ENCODE measurements around the gene VIT.
"Not testable (repeated sequence)": the region's sequence is repeated elsewhere in the genome, so short reads cannot be mapped to it uniquely, and the experiment has no call there.

The VIT gene

DNA sequence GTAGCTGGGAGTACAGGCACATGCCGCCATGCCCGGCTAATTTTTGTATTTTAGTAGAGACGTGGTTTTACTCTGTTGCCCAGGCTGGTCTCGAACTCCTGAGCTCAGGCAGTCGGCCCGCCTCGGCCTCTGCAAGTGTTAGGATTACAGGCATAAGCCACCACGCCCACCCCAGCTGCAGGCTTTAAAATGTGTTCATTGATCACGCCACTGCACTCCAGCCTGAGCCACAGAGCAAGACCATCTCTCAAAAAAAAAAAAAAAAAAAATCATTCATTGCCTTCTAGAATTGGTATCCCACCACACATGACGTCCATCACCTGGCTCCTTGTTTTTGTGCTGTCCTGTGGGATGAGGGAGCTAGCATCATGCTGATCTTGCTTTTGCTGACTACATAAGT is 127.4 kb downstream of the VIT start:
- FAIRE-seq (no peak), DNase-seq (ENCODE audit: insufficient read length, low spot score) (no peak)
- TF ChIP-seq POLR2A (IDR thresholded peaks at IDR 0.05; ENCODE audit: low read depth, low read length) (no peak), SPI1 (IDR thresholded peaks at IDR 0.05; ENCODE audit: low read depth, low read length) (no peak)

DNA sequence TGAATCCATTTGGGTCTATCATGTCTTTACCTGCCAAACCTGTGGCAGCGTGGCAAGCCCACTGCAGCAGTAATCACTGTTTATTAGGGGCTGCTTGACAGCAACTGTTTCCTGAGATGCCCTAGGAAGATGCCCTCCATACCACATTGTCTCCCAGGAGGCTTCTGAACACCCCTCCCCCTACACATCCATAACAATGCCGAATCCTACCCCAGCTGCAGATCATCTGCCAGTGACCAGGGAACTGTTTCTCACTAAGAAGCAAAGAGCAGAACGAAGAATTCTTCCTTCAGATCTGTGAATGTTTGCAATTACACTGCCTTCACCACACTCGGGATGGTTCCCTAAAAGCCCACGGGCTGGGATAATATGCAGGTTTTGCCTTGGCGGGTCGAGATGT is 127.8 kb downstream of the VIT start:
- no peak for DNase-seq (ENCODE audit: insufficient read length, low spot score)
- FAIRE-seq: no peak

DNA sequence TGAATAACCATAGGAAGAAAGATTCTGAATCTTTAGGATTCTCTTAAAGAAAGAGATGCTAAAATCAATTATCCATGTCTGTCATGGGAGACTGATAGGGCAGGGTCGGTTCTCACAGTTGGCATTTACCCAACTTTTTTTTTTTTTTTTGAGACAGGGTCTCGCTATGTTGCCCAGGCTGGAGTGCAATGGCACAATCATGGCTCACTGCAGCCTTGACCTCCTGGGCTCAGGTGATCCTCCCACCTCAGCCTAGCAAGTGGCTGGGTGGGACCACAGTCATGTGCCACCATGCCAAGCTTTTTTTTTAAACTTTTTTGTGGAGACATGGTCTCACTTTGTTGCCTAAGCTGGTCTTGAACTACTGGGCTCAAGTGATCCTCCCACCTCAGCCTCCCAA is 128.2 kb downstream of the VIT start:
- not testable (repeated sequence) for DNase-seq (ENCODE audit: insufficient read length, low spot score); FAIRE-seq

More for the DNA sequence above, 127.8 kb downstream of the VIT start:
- TF ChIP-seq POU2F2 (IDR thresholded peaks at IDR 0.05; ENCODE audit: low read depth, low read length) (no peak), SPI1 (IDR thresholded peaks at IDR 0.05; ENCODE audit: low read depth, low read length) (no peak), POLR2A (IDR thresholded peaks at IDR 0.05; ENCODE audit: low read depth, low read length) (no peak), POLR2AphosphoS5 (IDR thresholded peaks at IDR 0.05; ENCODE audit: low read depth, low read length) (no peak), TAF1 (IDR thresholded peaks at IDR 0.05; ENCODE audit: low read depth, low read length) (no peak), PAX5 (IDR thresholded peaks at IDR 0.05; ENCODE audit: insufficient read depth, low read length, severe bottlenecking) (no peak)

DNA sequence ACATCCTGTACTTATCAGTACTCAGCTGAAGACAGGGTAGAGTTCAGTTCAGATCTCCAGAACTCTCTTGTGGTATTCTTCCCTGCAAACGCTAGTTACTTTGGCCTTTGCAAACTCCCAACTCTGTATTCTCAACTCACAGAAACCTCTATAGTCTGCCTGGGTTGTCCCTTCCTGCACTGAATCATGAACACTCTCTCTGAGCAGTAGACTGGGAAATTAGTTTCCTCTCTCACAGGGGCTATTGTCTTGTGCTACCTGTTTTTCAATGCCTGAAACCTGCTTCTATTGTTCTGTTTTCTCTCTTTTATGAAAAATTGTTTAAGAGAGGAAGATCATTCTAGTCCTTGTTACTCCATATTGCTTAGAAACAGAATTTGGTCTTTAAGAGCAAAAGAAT is 134.7 kb downstream of the VIT start:
- no peak for DNase-seq (ENCODE audit: insufficient read length, low spot score)
- TF ChIP-seq POU2F2 (IDR thresholded peaks at IDR 0.05; ENCODE audit: low read depth, low read length) (no peak), POLR2AphosphoS5 (IDR thresholded peaks at IDR 0.05; ENCODE audit: low read depth, low read length) (no peak), PAX5 (IDR thresholded peaks at IDR 0.05; ENCODE audit: insufficient read depth, low read length, severe bottlenecking) (no peak), SPI1 (IDR thresholded peaks at IDR 0.05; ENCODE audit: low read depth, low read length) (no peak), TAF1 (IDR thresholded peaks at IDR 0.05; ENCODE audit: low read depth, low read length) (no peak), POLR2A (IDR thresholded peaks at IDR 0.05; ENCODE audit: low read depth, low read length) (no peak)
- FAIRE-seq: no peak

DNA sequence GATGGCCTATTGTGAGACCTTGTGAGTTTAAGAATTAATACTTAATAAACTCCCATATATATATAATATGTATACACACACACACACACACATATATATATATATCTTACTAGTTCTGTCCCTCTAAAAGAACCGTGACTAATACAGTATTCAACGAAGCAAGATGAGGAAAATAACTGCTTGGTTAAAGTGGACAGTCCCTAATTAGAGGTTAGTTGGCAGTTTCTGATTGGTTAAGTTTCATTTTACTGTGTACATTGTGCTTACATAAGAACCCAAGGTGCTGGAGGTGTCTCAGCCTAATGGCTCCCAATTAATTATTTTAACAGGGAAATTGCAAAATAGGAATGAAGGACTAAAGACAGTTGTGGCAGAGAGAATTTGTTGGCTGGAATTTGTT is 137.7 kb downstream of the VIT start:
- TF ChIP-seq POLR2AphosphoS5 (IDR thresholded peaks at IDR 0.05; ENCODE audit: low read depth, low read length) (no peak), TAF1 (IDR thresholded peaks at IDR 0.05; ENCODE audit: low read depth, low read length) (no peak)
- DNase-seq (ENCODE audit: insufficient read length, low spot score) (no peak), FAIRE-seq (no peak)

DNA sequence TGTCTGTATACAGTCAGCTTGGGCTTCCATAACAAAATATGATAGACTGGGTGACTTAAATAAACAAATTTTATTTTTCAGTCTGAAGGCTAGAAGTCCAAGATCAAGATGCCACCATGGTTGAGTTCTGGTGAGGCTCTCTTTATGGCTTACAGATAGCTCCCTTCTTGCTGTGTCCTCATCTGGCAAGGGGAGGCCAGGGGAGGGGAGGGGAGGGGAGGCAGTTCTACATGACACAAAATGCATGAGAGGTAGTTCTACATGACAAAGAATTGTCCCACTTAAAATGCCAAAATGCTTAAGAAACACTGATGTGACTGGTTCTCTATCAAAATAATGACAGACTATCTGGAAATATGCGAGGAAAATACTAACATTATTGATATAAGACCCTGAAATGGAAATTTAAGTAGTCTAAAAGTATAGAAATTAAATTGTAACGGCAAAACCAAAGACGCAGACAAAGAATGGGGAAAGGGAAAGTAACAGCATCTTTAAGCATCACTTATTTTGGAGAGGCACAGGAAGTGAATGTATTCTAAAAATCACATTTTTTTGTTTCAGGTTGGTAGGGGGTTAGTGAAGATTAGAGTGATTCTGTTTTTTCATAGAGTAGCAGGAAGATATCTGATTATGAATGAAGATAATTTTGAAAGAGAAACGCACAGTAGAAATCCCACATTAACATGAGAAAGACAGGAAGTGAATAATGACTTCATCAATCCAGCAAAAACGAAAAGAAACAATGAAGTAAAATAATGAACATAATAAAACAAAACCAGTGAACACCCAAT is 138.4 kb downstream of the VIT start:
- FAIRE-seq (no peak), DNase-seq (ENCODE audit: insufficient read length, low spot score) (no peak)
- TF ChIP-seq POU2F2 (IDR thresholded peaks at IDR 0.05; ENCODE audit: low read depth, low read length): no peak
- no peak for TF ChIP-seq POLR2A (IDR thresholded peaks at IDR 0.05; ENCODE audit: low read depth, low read length)
- no peak for TF ChIP-seq TAF1 (IDR thresholded peaks at IDR 0.05; ENCODE audit: low read depth, low read length)
- no peak for TF ChIP-seq POLR2AphosphoS5 (IDR thresholded peaks at IDR 0.05; ENCODE audit: low read depth, low read length)
- TF ChIP-seq SPI1 (IDR thresholded peaks at IDR 0.05; ENCODE audit: low read depth, low read length): no peak
- TF ChIP-seq PAX5 (IDR thresholded peaks at IDR 0.05; ENCODE audit: insufficient read depth, low read length, severe bottlenecking): no peak

DNA sequence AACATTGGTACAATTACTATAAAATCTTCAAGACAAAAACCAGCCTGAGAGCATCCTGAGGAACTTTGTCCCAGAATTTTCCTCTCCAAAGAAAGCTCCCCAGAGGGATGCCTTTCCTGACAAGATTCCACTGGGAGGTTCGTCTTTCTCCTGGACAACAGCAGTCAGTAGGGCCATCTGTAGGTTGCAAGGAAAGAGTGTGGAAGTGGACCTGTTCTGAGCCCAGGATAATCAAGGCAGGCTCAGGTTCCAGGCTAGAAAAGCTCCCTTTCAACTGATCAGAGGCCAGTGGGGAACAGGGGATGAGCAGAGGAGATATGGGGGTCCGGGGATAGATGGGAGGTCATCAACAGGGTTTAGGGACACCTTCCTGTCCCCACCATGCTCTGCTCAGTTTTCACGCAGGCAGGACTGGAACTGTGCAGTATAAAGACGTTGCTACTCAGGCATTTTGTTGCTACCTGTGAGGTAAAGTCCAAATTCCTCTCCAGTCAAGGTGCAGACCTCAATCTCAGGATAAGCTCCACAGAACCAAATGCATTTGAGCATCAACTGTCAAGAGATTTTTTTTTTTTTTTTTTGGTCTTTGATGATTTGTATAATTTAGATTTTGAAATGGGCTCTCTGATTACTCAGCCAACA is 143.6 kb downstream of the VIT start:
- no peak for TF ChIP-seq PAX5 (IDR thresholded peaks at IDR 0.05; ENCODE audit: insufficient read depth, low read length, severe bottlenecking)
- no peak for TF ChIP-seq POLR2A (IDR thresholded peaks at IDR 0.05; ENCODE audit: low read depth, low read length)
- TF ChIP-seq POLR2AphosphoS5 (IDR thresholded peaks at IDR 0.05; ENCODE audit: low read depth, low read length): no peak
- TF ChIP-seq TAF1 (IDR thresholded peaks at IDR 0.05; ENCODE audit: low read depth, low read length): no peak
- no peak for TF ChIP-seq POU2F2 (IDR thresholded peaks at IDR 0.05; ENCODE audit: low read depth, low read length)
- no peak for TF ChIP-seq SPI1 (IDR thresholded peaks at IDR 0.05; ENCODE audit: low read depth, low read length)
- no peak for FAIRE-seq
- no peak for DNase-seq (ENCODE audit: insufficient read length, low spot score)

DNA sequence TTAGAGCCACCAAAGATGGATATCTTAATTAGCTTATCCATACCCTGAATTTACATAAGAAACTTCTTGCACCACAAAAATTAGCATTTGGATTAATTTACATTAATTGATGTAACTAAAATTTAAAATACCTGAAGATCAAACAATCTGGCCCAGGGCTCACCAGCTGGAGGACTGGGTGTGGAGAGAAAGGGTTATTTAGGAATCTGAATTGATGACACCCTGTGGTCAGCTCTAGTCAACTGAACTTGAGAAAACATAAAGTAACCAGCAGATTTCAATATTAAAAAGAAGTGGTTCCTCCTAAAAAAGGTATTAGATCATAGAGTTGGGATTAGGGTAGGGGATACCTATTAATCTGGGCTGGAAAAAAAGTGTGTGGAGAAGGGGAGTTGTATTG is 147.3 kb downstream of the VIT start:
- TF ChIP-seq POU2F2 (IDR thresholded peaks at IDR 0.05; ENCODE audit: low read depth, low read length) (no peak), TAF1 (IDR thresholded peaks at IDR 0.05; ENCODE audit: low read depth, low read length) (no peak), PAX5 (IDR thresholded peaks at IDR 0.05; ENCODE audit: insufficient read depth, low read length, severe bottlenecking) (no peak), SPI1 (IDR thresholded peaks at IDR 0.05; ENCODE audit: low read depth, low read length) (no peak), POLR2AphosphoS5 (IDR thresholded peaks at IDR 0.05; ENCODE audit: low read depth, low read length) (no peak), POLR2A (IDR thresholded peaks at IDR 0.05; ENCODE audit: low read depth, low read length) (no peak)
- DNase-seq (ENCODE audit: insufficient read length, low spot score) (no peak), FAIRE-seq (no peak)

DNA sequence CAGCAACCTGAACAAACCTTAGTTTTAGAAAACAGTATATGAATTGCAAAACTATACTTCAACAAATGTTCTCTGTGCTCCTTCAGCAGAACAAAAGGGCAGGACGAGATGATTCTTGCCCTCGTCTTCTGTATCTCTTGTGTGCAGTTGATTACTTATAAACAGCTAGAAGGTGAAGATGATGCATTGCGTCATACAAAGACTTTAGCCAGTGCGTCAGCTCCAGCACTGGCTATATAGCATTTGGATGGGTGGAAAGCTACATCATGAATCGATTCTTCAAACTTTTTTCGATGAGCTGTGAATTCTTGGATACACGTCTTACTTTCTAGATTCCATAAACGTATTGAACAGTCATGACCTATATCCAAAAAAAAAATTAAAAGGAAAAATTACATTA is 152.8 kb downstream of the VIT start:
- no peak for FAIRE-seq
- no peak for DNase-seq (ENCODE audit: insufficient read length, low spot score)
- no peak for TF ChIP-seq PAX5 (IDR thresholded peaks at IDR 0.05; ENCODE audit: insufficient read depth, low read length, severe bottlenecking)
- TF ChIP-seq POU2F2 (IDR thresholded peaks at IDR 0.05; ENCODE audit: low read depth, low read length): no peak
- TF ChIP-seq SPI1 (IDR thresholded peaks at IDR 0.05; ENCODE audit: low read depth, low read length): no peak
- no peak for TF ChIP-seq POLR2AphosphoS5 (IDR thresholded peaks at IDR 0.05; ENCODE audit: low read depth, low read length)

DNA sequence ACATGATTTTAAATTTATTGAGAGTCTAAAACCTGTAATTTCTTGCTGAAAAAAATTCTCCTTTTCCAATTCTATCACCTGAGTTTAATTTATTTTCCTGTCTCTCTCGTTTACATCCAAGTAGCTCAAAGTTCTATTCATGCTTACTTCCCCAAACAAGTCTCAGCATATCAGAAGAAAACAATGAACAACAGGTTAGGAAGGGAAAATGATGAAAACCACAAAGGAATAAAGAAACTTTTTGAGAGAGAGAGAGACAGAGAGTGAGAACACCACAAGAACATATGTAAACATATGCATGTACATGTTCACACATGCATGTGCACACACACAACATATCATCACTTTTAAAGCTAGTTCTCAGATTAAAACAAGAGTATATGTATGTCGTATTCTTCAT is 157.7 kb downstream of the VIT start:
- TF ChIP-seq TAF1 (IDR thresholded peaks at IDR 0.05; ENCODE audit: low read depth, low read length): no peak
- TF ChIP-seq POU2F2 (IDR thresholded peaks at IDR 0.05; ENCODE audit: low read depth, low read length): no peak
- TF ChIP-seq POLR2AphosphoS5 (IDR thresholded peaks at IDR 0.05; ENCODE audit: low read depth, low read length): no peak
- TF ChIP-seq PAX5 (IDR thresholded peaks at IDR 0.05; ENCODE audit: insufficient read depth, low read length, severe bottlenecking): no peak
- TF ChIP-seq SPI1 (IDR thresholded peaks at IDR 0.05; ENCODE audit: low read depth, low read length): no peak
- TF ChIP-seq POLR2A (IDR thresholded peaks at IDR 0.05; ENCODE audit: low read depth, low read length): no peak
- no peak for FAIRE-seq

More for the DNA sequence above, 157.7 kb downstream of the VIT start:
- DNase-seq (ENCODE audit: insufficient read length, low spot score): no peak

Measured in GM12891 (cell line).